OCI-LY1 (cell line): ENCODE data around the gene SNX8.

Experiments
- H2AFZ ChIP-seq: fragments of 200-600 bp; sonication (generic), shearing (Covaris generic); 2 replicates; pipeline ENCODE4 v1.6.0; 2014; ENCODE audit warnings: antibody characterized with exemption, mild to moderate bottlenecking, low read length
- H3F3A ChIP-seq: fragments of 200-600 bp; sonication (generic), shearing (Covaris generic); 2 replicates; pipeline ENCODE4 v1.6.0; 2014; ENCODE audit warnings: mild to moderate bottlenecking, antibody characterized with exemption, low read length, moderate library complexity; ENCODE audit not compliant: insufficient read depth
- H3K27ac ChIP-seq: fragments of 200-600 bp; sonication (generic); 2 replicates; pipeline ENCODE4 v1.5.1; 2014; ENCODE audit warnings: low read length, mixed run types, mild to moderate bottlenecking, low read depth; ENCODE audit not compliant: poor library complexity, severe bottlenecking
- H3K27me3 ChIP-seq: fragments of 200-600 bp; sonication (generic); 2 replicates; pipeline ENCODE4 v1.6.0; 2014; ENCODE audit warnings: antibody characterized with exemption, mild to moderate bottlenecking, low read length, moderate library complexity; ENCODE audit not compliant: insufficient read depth
- H3K36me3 ChIP-seq: fragments of 200-600 bp; sonication (generic); 2 replicates; pipeline ENCODE4 v1.6.1; 2014; ENCODE audit warnings: mild to moderate bottlenecking, antibody characterized with exemption, low read length, moderate library complexity, mixed read lengths; ENCODE audit not compliant: insufficient read depth
- H3K4me1 ChIP-seq: fragments of 200-600 bp; sonication (generic); 2 replicates; pipeline ENCODE4 v1.5.1; 2014; ENCODE audit warnings: mild to moderate bottlenecking, low read length, moderate library complexity; ENCODE audit not compliant: insufficient read depth, severe bottlenecking
- H3K4me2 ChIP-seq: fragments of 200-600 bp; sonication (generic), shearing (Covaris generic); 2 replicates; pipeline ENCODE4 v1.6.1; 2014; ENCODE audit warnings: low read length
- H3K4me3 ChIP-seq: fragments of 200-600 bp; sonication (generic); 2 replicates; pipeline ENCODE4 v1.5.1; 2014; ENCODE audit warnings: low read length, low read depth, mild to moderate bottlenecking, mixed read lengths; ENCODE audit not compliant: poor library complexity, severe bottlenecking
- H3K79me2 ChIP-seq: fragments of 200-600 bp; shearing (Covaris generic); 2 replicates; pipeline ENCODE4 v1.6.1; 2016; ENCODE audit warnings: mixed run types, low read length, mixed read lengths; ENCODE audit not compliant: insufficient read depth
- H3K9ac ChIP-seq: fragments of 200-600 bp; sonication (generic), shearing (Covaris generic); 2 replicates; pipeline ENCODE4 v1.6.1; 2014; ENCODE audit warnings: mild to moderate bottlenecking, low read length, mixed read lengths
- H3K9me2 ChIP-seq: fragments of 200-600 bp; sonication (generic), shearing (Covaris generic); 2 replicates; pipeline ENCODE4 v1.6.1; 2014; ENCODE audit warnings: low read depth, mild to moderate bottlenecking, low read length, mixed read lengths
- H3K9me3 ChIP-seq: fragments of 200-600 bp; shearing (Covaris generic); 2 replicates; pipeline ENCODE4 v1.6.1; 2014; ENCODE audit warnings: low read length, mixed read lengths
- H4K20me1 ChIP-seq: fragments of 200-600 bp; sonication (generic), shearing (Covaris generic); 2 replicates; pipeline ENCODE4 v1.6.0; 2016; ENCODE audit warnings: mild to moderate bottlenecking, low read length; ENCODE audit not compliant: insufficient read depth
- CTCF ChIP-seq: fragments of 200-600 bp; sonication (generic), shearing (Covaris generic); IDR thresholded peaks from 2 replicates; pipeline ENCODE4 v1.5.1; 2017; ENCODE audit warnings: mild to moderate bottlenecking, antibody characterized with exemption, low read length, moderate library complexity, mixed read lengths
- EZH2 ChIP-seq: fragments of 200-600 bp; sonication (generic), shearing (Covaris generic); IDR thresholded peaks from 2 replicates; pipeline ENCODE4 v1.8.0; 2017; ENCODE audit warnings: borderline replicate concordance, mixed run types, mild to moderate bottlenecking, antibody characterized with exemption, low read length, moderate library complexity, mixed read lengths

The SNX8 gene

DNA sequence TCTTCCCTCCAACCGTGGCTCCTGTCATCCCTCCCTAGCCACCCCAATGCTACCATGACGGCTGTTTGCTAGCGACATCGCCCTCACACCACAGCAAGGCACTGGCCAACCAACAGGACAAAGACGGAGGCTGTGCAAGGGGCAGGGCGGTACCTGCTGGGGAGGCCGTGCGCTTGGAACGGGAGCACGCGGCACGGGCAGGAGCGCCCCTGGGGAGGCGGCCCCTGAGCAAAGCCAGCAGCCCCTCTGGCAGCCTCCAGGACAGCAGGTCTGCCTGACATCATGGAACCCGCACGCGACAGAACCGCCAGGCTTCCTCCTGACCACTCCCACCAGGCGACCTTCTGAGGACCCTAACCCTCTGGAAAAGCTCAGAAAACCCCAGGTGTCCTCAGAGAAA is 94.2 kb downstream of the SNX8 start:
- H3K27ac ChIP-seq, result no peak overlapping the region
- H3K27me3 ChIP-seq, result no peaks in the 10 kb centered on the region
- H3K4me2 ChIP-seq, result no peak overlapping the region
- TF ChIP-seq EZH2, result no peak
- no peak for TF ChIP-seq CTCF
- H3F3A ChIP-seq, result no peaks in the 10 kb centered on the region
- H3K36me3 ChIP-seq, result peaks cover 73% of the 10 kb centered on the region
- H3K79me2 ChIP-seq, result no peaks in the 10 kb centered on the region
- H3K4me3 ChIP-seq, result no peak overlapping the region
- no peak overlapping the region for H2AFZ ChIP-seq
- H3K9me2 ChIP-seq, result no peaks in the 10 kb centered on the region
- H3K9ac ChIP-seq, result no peak overlapping the region
- no peaks in the 10 kb centered on the region for H3K9me3 ChIP-seq
- no peaks in the 10 kb centered on the region for H4K20me1 ChIP-seq
- H3K4me1 ChIP-seq, result no peaks in the 10 kb centered on the region

DNA sequence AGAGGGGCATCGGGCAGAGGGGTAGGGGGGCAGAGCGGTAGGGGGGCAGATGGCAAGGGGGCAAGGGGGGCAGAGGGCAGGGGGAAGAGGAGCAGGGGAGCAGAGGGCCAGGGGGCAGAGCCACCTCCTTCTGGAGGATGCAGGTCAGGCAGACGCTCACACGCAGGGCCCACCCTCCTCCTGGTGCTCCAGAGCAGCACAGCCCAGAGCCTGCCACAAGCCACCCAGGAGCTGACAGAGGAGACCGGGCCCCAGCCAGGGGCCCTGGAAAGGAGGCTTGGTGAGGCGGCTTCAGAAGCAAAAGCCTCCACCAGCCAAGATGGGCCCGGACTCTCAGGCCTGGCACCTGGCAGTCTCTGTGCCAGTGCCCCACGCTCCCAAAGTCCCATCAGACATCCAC is 94.6 kb downstream of the SNX8 start:
- no peak overlapping the region for H3K9ac ChIP-seq
- no peak overlapping the region for H3K27ac ChIP-seq
- no peaks in the 10 kb centered on the region for H3K27me3 ChIP-seq
- H3K36me3 ChIP-seq, result peaks cover 73% of the 10 kb centered on the region
- no peaks in the 10 kb centered on the region for H3K4me1 ChIP-seq
- no peaks in the 10 kb centered on the region for H3F3A ChIP-seq
- H4K20me1 ChIP-seq, result no peaks in the 10 kb centered on the region
- no peaks in the 10 kb centered on the region for H3K9me3 ChIP-seq
- no peak overlapping the region for H3K4me2 ChIP-seq
- H3K9me2 ChIP-seq, result no peaks in the 10 kb centered on the region
- no peak overlapping the region for H3K4me3 ChIP-seq
- TF ChIP-seq EZH2 (no peak), CTCF (no peak)
- H3K79me2 ChIP-seq, result no peaks in the 10 kb centered on the region
- no peak overlapping the region for H2AFZ ChIP-seq

DNA sequence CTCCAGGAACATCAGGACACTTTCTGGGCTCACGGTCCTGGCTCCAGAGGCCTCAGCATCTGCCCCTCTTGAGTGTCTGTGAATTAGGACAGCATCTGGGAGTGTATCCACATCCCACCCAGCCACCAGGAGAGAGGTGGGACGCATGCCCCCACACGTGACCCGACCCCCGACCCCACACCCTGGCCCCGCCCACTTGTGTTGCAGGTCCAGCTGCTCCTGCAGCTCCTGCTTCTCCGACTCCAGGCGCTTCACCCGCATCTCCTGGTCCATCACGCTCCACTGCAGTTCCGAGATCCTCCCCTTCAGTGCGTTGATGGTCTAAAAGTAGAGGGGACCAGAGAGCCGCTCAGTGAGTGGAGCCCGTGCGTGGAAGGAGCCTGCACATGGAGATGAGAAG is 95.1 kb downstream of the SNX8 start:
- no peak for TF ChIP-seq EZH2
- TF ChIP-seq CTCF, result no peak
- H3F3A ChIP-seq, result no peaks in the 10 kb centered on the region
- H3K9ac ChIP-seq, result no peak overlapping the region
- no peak overlapping the region for H3K4me3 ChIP-seq
- no peaks in the 10 kb centered on the region for H3K79me2 ChIP-seq
- peaks cover 77% of the 10 kb centered on the region for H3K36me3 ChIP-seq
- H3K9me2 ChIP-seq, result no peaks in the 10 kb centered on the region
- H3K4me2 ChIP-seq, result no peak overlapping the region
- H3K27ac ChIP-seq, result no peak overlapping the region
- no peak overlapping the region for H2AFZ ChIP-seq
- no peaks in the 10 kb centered on the region for H3K9me3 ChIP-seq
- H3K27me3 ChIP-seq, result no peaks in the 10 kb centered on the region
- H4K20me1 ChIP-seq, result no peaks in the 10 kb centered on the region
- H3K4me1 ChIP-seq, result no peaks in the 10 kb centered on the region

DNA sequence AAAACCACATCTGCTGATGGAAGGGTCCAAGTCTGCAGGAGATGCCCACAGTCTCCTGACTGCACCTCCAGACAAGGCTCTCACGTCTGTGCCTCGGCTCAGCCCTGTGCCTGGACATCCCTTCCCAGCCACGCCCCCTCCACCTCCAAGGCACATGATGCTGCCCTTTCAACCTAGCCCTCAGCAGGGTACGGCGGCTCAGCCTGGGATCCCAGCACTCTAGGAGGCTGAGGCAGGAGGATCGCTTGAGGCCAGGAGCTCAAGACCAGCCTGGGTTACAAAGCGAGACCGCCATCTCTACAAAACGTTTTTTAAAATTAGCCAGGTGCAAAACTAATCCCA is 95.8 kb downstream of the SNX8 start:
- Histone ChIP-seq H3K9me2 (no peaks in the 10 kb centered on the region), H3K4me2 (no peak overlapping the region), H4K20me1 (no peaks in the 10 kb centered on the region), H3K27me3 (no peaks in the 10 kb centered on the region), H3K79me2 (no peaks in the 10 kb centered on the region), H3K36me3 (peaks cover 79% of the 10 kb centered on the region), H3K9ac (no peak overlapping the region), H3K4me1 (no peaks in the 10 kb centered on the region), H3K9me3 (no peaks in the 10 kb centered on the region), H3K27ac (no peak overlapping the region), H2AFZ (no peak overlapping the region), H3K4me3 (no peak overlapping the region), H3F3A (no peaks in the 10 kb centered on the region)
- TF ChIP-seq EZH2, result no peak
- TF ChIP-seq CTCF, result no peak
